Bronchial epithelial cell (primary cell): Measurements from ENCODE around the gene ARFGAP3. TPM values are rescaled to one million over a fixed set of nuclear protein-coding genes. Genes with fewer than 3 reads are reported as not detected.

Experiments used
- DNase-seq: peaks from one replicate; pipeline ENCODE4 v3.0.0-alpha.2; 2010; ENCODE audit warnings: low read depth
- FAIRE-seq: peaks from 2 replicates; lab custom pipeline; 2011; peaks lifted over from hg19 to GRCh38; lab: Jason Lieb, UNC
- H3K27me3 ChIP-seq: 2 replicates; pipeline ENCODE4 v1.5.1; 2011; ENCODE audit warnings: low read length; ENCODE audit not compliant: control insufficient read depth, insufficient read depth
- H3K36me3 ChIP-seq: 2 replicates; pipeline ENCODE4 v1.5.1; 2011; ENCODE audit warnings: low read length; ENCODE audit not compliant: control insufficient read depth, insufficient read depth
- H3K4me3 ChIP-seq: 2 replicates; pipeline ENCODE4 v1.5.1; 2011; ENCODE audit warnings: mild to moderate bottlenecking, low read depth, low read length, control low read depth
- total RNA-seq: library from RNA; depleted of rRNA; stranded (reverse); fragments of >200 nt; gene quantifications from 2 replicates; pipeline ENCODE4 v1.2.1, GENCODE V29; 2014
- TF ChIP-seq, protein P1 (sequence below): IDR thresholded peaks from 2 replicates; pipeline ENCODE4 v1.5.1; 2011; ENCODE audit warnings: mild to moderate bottlenecking, moderate library complexity, low read length, control low read depth, inconsistent platforms; ENCODE audit not compliant: insufficient read depth, severe bottlenecking

The ARFGAP3 gene
- total RNA-seq, 1 donor from 2014 or later, result 87.7 TPM

DNA sequence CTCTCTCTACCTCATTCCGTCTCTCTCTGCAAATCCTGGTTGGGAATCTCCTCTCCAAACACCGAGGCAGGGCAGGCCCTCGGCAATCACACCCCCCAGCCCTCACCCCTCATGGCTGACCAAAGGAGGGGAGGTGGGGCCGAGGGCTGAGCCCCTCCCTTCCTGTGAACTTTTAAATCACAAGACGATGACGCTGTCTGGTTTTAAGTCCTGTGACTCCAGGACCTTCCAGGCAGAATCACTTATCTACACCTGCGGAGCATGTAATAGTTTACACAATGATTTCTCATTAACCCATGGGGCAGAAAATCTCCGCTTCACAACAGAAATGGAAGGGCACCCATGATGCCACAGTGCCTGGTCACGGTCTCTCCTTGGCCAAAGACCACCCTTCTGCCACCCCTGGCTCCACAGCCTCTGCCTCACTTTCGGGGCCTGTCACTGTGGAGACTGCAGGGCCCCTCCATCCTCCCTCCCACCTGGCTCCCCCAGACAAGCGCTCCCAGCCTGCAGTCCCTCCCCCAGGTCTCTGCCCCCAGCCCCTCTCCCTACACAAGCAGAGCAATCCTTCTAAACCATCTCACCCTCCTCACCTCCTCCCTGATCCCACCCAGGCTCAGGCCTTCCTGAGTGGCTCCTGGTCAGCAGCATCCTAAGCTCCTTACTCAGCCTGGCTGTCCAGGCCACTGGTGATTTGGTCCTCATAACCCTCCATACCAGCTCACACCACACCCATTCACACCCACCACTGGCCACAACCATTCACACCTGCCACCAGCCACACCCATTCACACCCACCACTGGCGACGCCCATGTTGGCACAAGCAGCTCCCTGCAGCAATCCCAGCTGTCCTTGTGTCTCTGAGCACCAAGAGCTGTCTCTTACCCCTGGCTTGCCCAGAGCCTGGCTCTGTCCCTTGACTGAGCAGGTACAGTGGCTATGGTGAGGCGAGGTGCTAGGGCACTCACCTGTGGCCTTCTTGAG lies 30.7 kb upstream of the ARFGAP3 start:
- FAIRE-seq, result no peak
- no peak for DNase-seq
- Histone ChIP-seq H3K4me3 (no peak overlapping the region), H3K27me3 (no peaks in the 10 kb centered on the region), H3K36me3 (peaks cover 39% of the 10 kb centered on the region)
- TF ChIP-seq, protein P1, sequence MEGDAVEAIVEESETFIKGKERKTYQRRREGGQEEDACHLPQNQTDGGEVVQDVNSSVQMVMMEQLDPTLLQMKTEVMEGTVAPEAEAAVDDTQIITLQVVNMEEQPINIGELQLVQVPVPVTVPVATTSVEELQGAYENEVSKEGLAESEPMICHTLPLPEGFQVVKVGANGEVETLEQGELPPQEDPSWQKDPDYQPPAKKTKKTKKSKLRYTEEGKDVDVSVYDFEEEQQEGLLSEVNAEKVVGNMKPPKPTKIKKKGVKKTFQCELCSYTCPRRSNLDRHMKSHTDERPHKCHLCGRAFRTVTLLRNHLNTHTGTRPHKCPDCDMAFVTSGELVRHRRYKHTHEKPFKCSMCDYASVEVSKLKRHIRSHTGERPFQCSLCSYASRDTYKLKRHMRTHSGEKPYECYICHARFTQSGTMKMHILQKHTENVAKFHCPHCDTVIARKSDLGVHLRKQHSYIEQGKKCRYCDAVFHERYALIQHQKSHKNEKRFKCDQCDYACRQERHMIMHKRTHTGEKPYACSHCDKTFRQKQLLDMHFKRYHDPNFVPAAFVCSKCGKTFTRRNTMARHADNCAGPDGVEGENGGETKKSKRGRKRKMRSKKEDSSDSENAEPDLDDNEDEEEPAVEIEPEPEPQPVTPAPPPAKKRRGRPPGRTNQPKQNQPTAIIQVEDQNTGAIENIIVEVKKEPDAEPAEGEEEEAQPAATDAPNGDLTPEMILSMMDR, result no peak

DNA sequence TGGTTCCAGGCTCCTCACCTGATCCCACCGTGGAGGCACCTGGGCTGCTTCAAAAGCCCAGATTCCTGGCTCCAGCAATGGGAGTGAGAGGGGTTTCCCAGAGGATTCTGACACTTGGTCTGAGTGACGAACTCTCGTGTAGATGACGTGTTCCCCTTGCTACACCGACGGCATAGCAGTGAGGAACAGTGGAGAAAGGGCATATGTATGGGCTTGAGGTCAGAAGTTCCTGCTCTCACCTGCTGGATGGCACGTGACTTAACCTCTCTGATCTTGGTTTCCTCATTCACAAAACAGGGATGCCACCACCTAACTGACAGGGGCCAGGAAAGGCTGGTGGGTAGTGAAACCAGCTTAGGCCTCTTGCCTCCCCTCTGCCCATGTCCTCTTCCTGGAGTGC lies 30.0 kb upstream of the ARFGAP3 start:
- Histone ChIP-seq H3K27me3 (no peaks in the 10 kb centered on the region), H3K4me3 (no peak overlapping the region), H3K36me3 (peaks cover 33% of the 10 kb centered on the region)
- TF ChIP-seq, protein P1, result no peak
- FAIRE-seq (no peak), DNase-seq (no peak)

DNA sequence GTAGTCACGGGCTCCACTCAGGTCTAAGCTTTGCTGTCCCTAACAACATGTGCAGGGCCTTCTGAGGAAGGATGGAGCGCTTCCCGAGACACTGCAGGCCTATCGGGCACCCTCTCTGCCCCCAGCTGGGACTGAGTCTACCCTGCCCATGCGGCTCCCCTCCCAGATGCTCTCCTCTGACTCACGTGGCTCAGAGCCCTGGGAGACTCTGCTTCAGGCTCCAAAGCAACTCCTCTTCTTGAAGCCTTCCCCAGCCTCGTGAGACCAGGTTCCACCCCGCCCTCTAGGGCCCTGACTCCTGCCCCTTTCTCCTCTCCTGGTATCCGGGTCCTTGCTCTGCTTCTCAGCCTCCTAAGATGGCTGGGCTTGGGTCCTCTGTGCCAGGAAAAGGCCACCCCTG lies 28.4 kb upstream of the ARFGAP3 start:
- Histone ChIP-seq H3K36me3 (peaks cover 36% of the 10 kb centered on the region), H3K27me3 (no peaks in the 10 kb centered on the region), H3K4me3 (no peak overlapping the region)
- FAIRE-seq (no peak), DNase-seq (no peak)
- TF ChIP-seq, protein P1, result no peak

DNA sequence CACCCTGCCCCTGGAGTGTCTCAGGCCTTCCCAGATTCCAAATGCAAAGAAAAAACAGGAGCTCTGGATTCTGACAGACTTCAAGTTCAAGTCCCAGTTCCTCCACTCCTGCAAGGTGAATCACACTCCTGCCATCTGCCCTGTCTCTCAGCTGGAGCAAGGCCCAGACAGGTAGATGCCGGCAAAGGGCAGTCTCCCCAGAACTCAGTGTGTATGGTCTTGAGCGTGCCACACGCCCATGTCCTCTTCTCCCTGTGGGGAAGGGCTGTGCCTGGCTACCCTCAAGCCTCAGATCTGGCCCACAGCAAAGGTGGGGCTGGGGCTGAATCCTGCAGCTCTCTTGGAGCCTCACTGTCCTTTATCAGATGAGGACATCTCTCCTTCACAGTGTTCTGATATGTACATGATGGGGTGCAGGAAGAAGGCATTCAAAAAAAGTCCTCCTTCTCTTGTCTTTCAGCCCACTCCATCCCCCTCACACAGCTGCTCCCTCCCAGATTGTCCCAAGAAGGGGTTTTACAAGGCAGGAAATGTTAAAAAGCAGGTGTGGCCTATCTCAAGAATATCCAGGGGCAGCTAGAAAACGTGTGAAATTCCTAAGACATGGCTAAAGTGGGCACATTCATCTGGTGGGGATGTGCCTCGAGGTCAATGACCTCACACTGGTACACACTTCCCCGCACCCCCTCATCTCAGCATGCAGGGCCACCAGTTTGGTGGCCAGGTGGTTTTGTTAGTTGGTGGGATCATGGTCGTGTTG lies 27.7 kb upstream of the ARFGAP3 start:
- DNase-seq (no peak), FAIRE-seq (no peak)
- H3K4me3 ChIP-seq, result no peak overlapping the region
- TF ChIP-seq, protein P1, result no peak
- H3K36me3 ChIP-seq, result peaks cover 38% of the 10 kb centered on the region
- no peaks in the 10 kb centered on the region for H3K27me3 ChIP-seq

DNA sequence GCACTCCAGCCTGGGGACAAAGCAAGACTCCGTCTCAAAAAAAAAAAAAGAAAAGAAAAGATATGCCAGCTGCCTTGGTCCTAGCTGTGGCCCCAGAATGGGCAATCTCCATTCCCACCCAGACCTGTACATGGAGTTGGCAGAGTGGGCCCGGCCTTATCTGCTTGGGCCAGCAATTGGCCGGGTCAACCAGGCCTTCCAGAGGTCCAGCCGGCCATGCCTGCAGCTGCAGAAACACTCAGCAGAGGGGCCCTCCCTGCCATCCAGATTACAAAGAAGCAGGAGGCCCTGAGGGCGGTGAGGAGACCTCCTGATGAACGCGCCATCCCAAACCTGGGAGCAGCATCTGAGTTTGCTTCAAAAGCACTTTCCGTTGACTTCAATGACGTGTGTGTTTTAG lies 26.9 kb upstream of the ARFGAP3 start:
- Histone ChIP-seq H3K4me3 (no peak overlapping the region), H3K27me3 (no peaks in the 10 kb centered on the region), H3K36me3 (peaks cover 39% of the 10 kb centered on the region)
- TF ChIP-seq, protein P1, result no peak
- FAIRE-seq (peak; percentile 62), DNase-seq (no peak)
